Measurements from ENCODE around the gene RGS5. TPM values are rescaled to one million over a fixed set of nuclear protein-coding genes. Genes with fewer than 3 reads are reported as not detected.
A peak's percentile ranks its signal among the peaks of the same experiment; 100 is the strongest.
"Not testable (repeated sequence)": the region's sequence is repeated elsewhere in the genome, so short reads cannot be mapped to it uniquely, and the experiment has no call there.

Gene RGS5
- 1.3 and 1.7 TPM in 2 replicates for total RNA-seq (2014; rRNA removed; shearing (Covaris generic))
- 0.19 and 1.7 TPM in 2 replicates for polyA plus RNA-seq (2015; cell fraction: cytosol; rRNA removed)
- polyA plus RNA-seq (2015; cell fraction: nucleus; rRNA removed) = 4.8 and 15.8 TPM in 2 replicates

GRCh38 chr1:163202833-163203451 lies at the start of gene RGS5:
Gene RGS5 (minus strand): TSS chr1:163202916. CDS start chr1:163202835, 81 bp downstream.
- in situ Hi-C loops (cut with HindIII; ENCODE audit: low pct_unique_long_range_greater_than_20kb, low sequenced_read_pairs) = no loop called here
- no peak for DNase-seq (ENCODE audit: low read depth, low spot score)

- in situ Hi-C loops (cut with HindIII; ENCODE audit: low pct_unique_long_range_greater_than_20kb, low sequenced_read_pairs) = no loop called here
- DNase-seq (ENCODE audit: low read depth, low spot score) = no peak
These were observed 47.8 kb upstream of the RGS5 start for GRCh38 chr1:163250382-163250974.

GRCh38 chr1:163248064-163248463 lies 45.3 kb upstream of the RGS5 start:
- in situ Hi-C loops (cut with HindIII; ENCODE audit: low pct_unique_long_range_greater_than_20kb, low sequenced_read_pairs) = no loop called here
- no peak for DNase-seq (ENCODE audit: low read depth, low spot score)

GRCh38 chr1:163244648-163245047 lies 41.9 kb upstream of the RGS5 start:
- in situ Hi-C loops (cut with HindIII; ENCODE audit: low pct_unique_long_range_greater_than_20kb, low sequenced_read_pairs); DNase-seq (ENCODE audit: low read depth, low spot score): not testable (repeated sequence)

- DNase-seq (ENCODE audit: low read depth, low spot score) = peak; percentile 1
- in situ Hi-C loops (cut with HindIII; ENCODE audit: low pct_unique_long_range_greater_than_20kb, low sequenced_read_pairs) = no loop called here
These were observed 39.0 kb upstream of the RGS5 start for GRCh38 chr1:163241746-163242145.

- DNase-seq (ENCODE audit: low read depth, low spot score) = no peak
- in situ Hi-C loops (cut with HindIII; ENCODE audit: low pct_unique_long_range_greater_than_20kb, low sequenced_read_pairs) = no loop called here
These were observed 38.0 kb upstream of the RGS5 start for GRCh38 chr1:163240705-163241104.

- in situ Hi-C loops (cut with HindIII; ENCODE audit: low pct_unique_long_range_greater_than_20kb, low sequenced_read_pairs); DNase-seq (ENCODE audit: low read depth, low spot score): not testable (repeated sequence)
These were observed 30.9 kb upstream of the RGS5 start for GRCh38 chr1:163233643-163234042.

- in situ Hi-C loops (cut with HindIII; ENCODE audit: low pct_unique_long_range_greater_than_20kb, low sequenced_read_pairs) = no loop called here
- no peak for DNase-seq (ENCODE audit: low read depth, low spot score)
These were observed 28.7 kb upstream of the RGS5 start for GRCh38 chr1:163231385-163231784.

GRCh38 chr1:163230827-163231226 lies 28.1 kb upstream of the RGS5 start:
- DNase-seq (ENCODE audit: low read depth, low spot score) = no peak
- in situ Hi-C loops (cut with HindIII; ENCODE audit: low pct_unique_long_range_greater_than_20kb, low sequenced_read_pairs) = no loop called here

- in situ Hi-C loops (cut with HindIII; ENCODE audit: low pct_unique_long_range_greater_than_20kb, low sequenced_read_pairs); DNase-seq (ENCODE audit: low read depth, low spot score): not testable (repeated sequence)
These were observed 25.6 kb upstream of the RGS5 start for GRCh38 chr1:163228271-163228670.

- in situ Hi-C loops (cut with HindIII; ENCODE audit: low pct_unique_long_range_greater_than_20kb, low sequenced_read_pairs) = no loop called here
- no peak for DNase-seq (ENCODE audit: low read depth, low spot score)
These were observed 24.4 kb upstream of the RGS5 start for GRCh38 chr1:163227126-163227525.

- no peak for DNase-seq (ENCODE audit: low read depth, low spot score)
- in situ Hi-C loops (cut with HindIII; ENCODE audit: low pct_unique_long_range_greater_than_20kb, low sequenced_read_pairs) = no loop called here
These were observed 10.9 kb upstream of the RGS5 start for GRCh38 chr1:163213626-163214025.

GRCh38 chr1:163211667-163212066 lies 9.0 kb upstream of the RGS5 start:
- DNase-seq (ENCODE audit: low read depth, low spot score) = no peak
- in situ Hi-C loops (cut with HindIII; ENCODE audit: low pct_unique_long_range_greater_than_20kb, low sequenced_read_pairs) = no loop called here

- no peak for DNase-seq (ENCODE audit: low read depth, low spot score)
- in situ Hi-C loops (cut with HindIII; ENCODE audit: low pct_unique_long_range_greater_than_20kb, low sequenced_read_pairs) = no loop called here
These were observed 2.8 kb upstream of the RGS5 start for GRCh38 chr1:163205513-163205912.

- DNase-seq (ENCODE audit: low read depth, low spot score) = no peak
- in situ Hi-C loops (cut with HindIII; ENCODE audit: low pct_unique_long_range_greater_than_20kb, low sequenced_read_pairs) = no loop called here
These were observed 845 bp upstream of the RGS5 start for GRCh38 chr1:163203561-163203960.

GRCh38 chr1:163201906-163202305 lies 810 bp downstream of the RGS5 start:
- DNase-seq (ENCODE audit: low read depth, low spot score) = no peak
- in situ Hi-C loops (cut with HindIII; ENCODE audit: low pct_unique_long_range_greater_than_20kb, low sequenced_read_pairs) = no loop called here

- in situ Hi-C loops (cut with HindIII; ENCODE audit: low pct_unique_long_range_greater_than_20kb, low sequenced_read_pairs) = no loop called here
- DNase-seq (ENCODE audit: low read depth, low spot score) = no peak
These were observed 5.7 kb downstream of the RGS5 start for GRCh38 chr1:163197022-163197421.

GRCh38 chr1:163196449-163196787 lies 6.3 kb downstream of the RGS5 start:
- DNase-seq (ENCODE audit: low read depth, low spot score) = no peak
- in situ Hi-C loops (cut with HindIII; ENCODE audit: low pct_unique_long_range_greater_than_20kb, low sequenced_read_pairs) = no loop called here

GRCh38 chr1:163195728-163196448 lies 6.8 kb downstream of the RGS5 start:
- DNase-seq (ENCODE audit: low read depth, low spot score) = no peak
- in situ Hi-C loops (cut with HindIII; ENCODE audit: low pct_unique_long_range_greater_than_20kb, low sequenced_read_pairs) = no loop called here

All from SK-MEL-5 (cell line).